ENCODE data around the gene VRK3. TPM values are rescaled to one million over a fixed set of nuclear protein-coding genes. Genes with fewer than 3 reads are reported as not detected.
A peak's percentile ranks its signal among the peaks of the same experiment; 100 is the strongest.

Gene VRK3
- total RNA-seq, 2 donors from 2014 or later: 43.5 to 48.9 TPM

GRCh38 chr19:49937750-49938381, 87.3 kb downstream of the VRK3 start:
- H3K27me3 ChIP-seq (ENCODE audit: control insufficient read depth, insufficient read depth, low read length, poor library complexity, severe bottlenecking): no peaks in the 10 kb centered on the region
- H3K9ac ChIP-seq (ENCODE audit: extremely low read depth, low read length, poor library complexity, severe bottlenecking): no peak overlapping the region
- H3K36me3 ChIP-seq (ENCODE audit: control insufficient read depth, insufficient read depth, low read length): no peaks in the 10 kb centered on the region
- no peak overlapping the region for H3K27ac Mint-ChIP-seq
- H3K9me3 Mint-ChIP-seq: no peaks in the 10 kb centered on the region
- WGBS, 2 experiments (ENCODE audit: insufficient coverage in 1 of 2, insufficient read length in 1 of 2): 29 to 33% methylated on average over 18 to 35 of the region's 35 CpGs
- peak; percentile 95 for DNase-seq
- peaks cover 7% of the 10 kb centered on the region for H3K36me3 Mint-ChIP-seq (ENCODE audit: low read depth)
- H3K27me3 Mint-ChIP-seq (ENCODE audit: insufficient read depth): peaks cover 2% of the 10 kb centered on the region
- no peaks in the 10 kb centered on the region for H3K9me3 ChIP-seq (ENCODE audit: control insufficient read depth, low read length)
- H3K4me3 ChIP-seq (ENCODE audit: low read length): no peak overlapping the region
- no peak overlapping the region for H3K4me3 Mint-ChIP-seq
- H3K4me1 Mint-ChIP-seq: no peaks in the 10 kb centered on the region
- no peaks in the 10 kb centered on the region for H3K4me1 ChIP-seq (ENCODE audit: control insufficient read depth, insufficient read depth, low read length)
- peak; percentile 97 for TF ChIP-seq CTCF (conservative IDR thresholded peaks at IDR 0.05)
- H3K27ac ChIP-seq (ENCODE audit: low read depth, low read length): no peak overlapping the region

GRCh38 chr19:49936549-49936948, 88.6 kb downstream of the VRK3 start:
- WGBS, 2 experiments (ENCODE audit: insufficient coverage in 1 of 2, insufficient read length in 1 of 2): 84 to 86% methylated on average over 3 to 5 of the region's 5 CpGs
- Histone ChIP-seq H3K27ac (ENCODE audit: low read depth, low read length) (no peak overlapping the region), H3K36me3 (ENCODE audit: control insufficient read depth, insufficient read depth, low read length) (peaks cover 6% of the 10 kb centered on the region), H3K9me3 (ENCODE audit: control insufficient read depth, low read length) (no peaks in the 10 kb centered on the region), H3K4me1 (ENCODE audit: control insufficient read depth, insufficient read depth, low read length) (no peaks in the 10 kb centered on the region), H3K9ac (ENCODE audit: extremely low read depth, low read length, poor library complexity, severe bottlenecking) (no peak overlapping the region), H3K4me3 (ENCODE audit: low read length) (no peak overlapping the region), H3K27me3 (ENCODE audit: control insufficient read depth, insufficient read depth, low read length, poor library complexity, severe bottlenecking) (no peaks in the 10 kb centered on the region)
- Mint-ChIP-seq H3K27ac (no peak overlapping the region), H3K27me3 (ENCODE audit: insufficient read depth) (peaks cover 2% of the 10 kb centered on the region), H3K9me3 (no peaks in the 10 kb centered on the region), H3K4me1 (no peaks in the 10 kb centered on the region), H3K4me3 (no peak overlapping the region), H3K36me3 (ENCODE audit: low read depth) (peaks cover 14% of the 10 kb centered on the region)
- TF ChIP-seq CTCF (conservative IDR thresholded peaks at IDR 0.05): no peak
- DNase-seq: no peak

- H3K4me3 ChIP-seq (ENCODE audit: low read length): no peak overlapping the region
- Mint-ChIP-seq H3K36me3 (ENCODE audit: low read depth) (peaks cover 24% of the 10 kb centered on the region), H3K27ac (no peak overlapping the region), H3K9me3 (no peaks in the 10 kb centered on the region), H3K4me1 (peaks cover 1% of the 10 kb centered on the region), H3K4me3 (no peak overlapping the region), H3K27me3 (ENCODE audit: insufficient read depth) (peaks cover 2% of the 10 kb centered on the region)
- H3K9ac ChIP-seq (ENCODE audit: extremely low read depth, low read length, poor library complexity, severe bottlenecking): no peak overlapping the region
- DNase-seq: no peak
- H3K27ac ChIP-seq (ENCODE audit: low read depth, low read length): no peak overlapping the region
- no peak for TF ChIP-seq CTCF (conservative IDR thresholded peaks at IDR 0.05)
- 90 to 93% methylated on average over 8 of the region's 8 CpGs for WGBS, 2 experiments (ENCODE audit: insufficient coverage in 1 of 2, insufficient read length in 1 of 2)
- H3K36me3 ChIP-seq (ENCODE audit: control insufficient read depth, insufficient read depth, low read length): peaks cover 18% of the 10 kb centered on the region
- no peaks in the 10 kb centered on the region for H3K9me3 ChIP-seq (ENCODE audit: control insufficient read depth, low read length)
- H3K27me3 ChIP-seq (ENCODE audit: control insufficient read depth, insufficient read depth, low read length, poor library complexity, severe bottlenecking): no peaks in the 10 kb centered on the region
- H3K4me1 ChIP-seq (ENCODE audit: control insufficient read depth, insufficient read depth, low read length): no peaks in the 10 kb centered on the region
Observed at GRCh38 chr19:49933643-49934042, 91.5 kb downstream of the VRK3 start.
